Upper lobe of right lung (tissue), 1 donor: Measurements from ENCODE around the gene ATRIP. TPM values are rescaled to one million over a fixed set of nuclear protein-coding genes. Genes with fewer than 3 reads are reported as not detected.

Experiments used
- ATAC-seq: fragments of 200-7000 bp; cut with Tn5 transposase; one replicate; pipeline ENCODE4 v1.9.1; 2020; ENCODE audit warnings: mild to moderate bottlenecking, moderate library complexity
- DNase-seq: peaks from one replicate; pipeline ENCODE4 v3.0.0-alpha.2; 2020
- H3K27ac ChIP-seq: fragments of 200-600 bp; one replicate; pipeline ENCODE4 v1.8.0; 2022
- H3K27me3 ChIP-seq: fragments of 200-600 bp; one replicate; pipeline ENCODE4 v1.8.0; 2022; ENCODE audit warnings: mild to moderate bottlenecking
- H3K36me3 ChIP-seq: fragments of 200-600 bp; one replicate; pipeline ENCODE4 v1.8.0; 2022
- H3K4me1 ChIP-seq: fragments of 200-600 bp; one replicate; pipeline ENCODE4 v1.8.0; 2022
- H3K4me3 ChIP-seq: fragments of 200-600 bp; one replicate; pipeline ENCODE4 v1.8.0; 2022; ENCODE audit warnings: mild to moderate bottlenecking
- H3K9me3 ChIP-seq: fragments of 200-600 bp; one replicate; pipeline ENCODE4 v1.8.0; 2022
- intact Hi-C: fragments of 100-400 bp; cut with DNase I; formaldehyde crosslinking; loops from one replicate; pipeline ENCODE4 v1.11.0; 2022
- total RNA-seq: library from RNA; stranded (reverse); fragmentation: NEBNext Ultra II Directional; extraction: Animal tissue kit (Norgen Biotek cat#: 25700); gene quantifications from one replicate; pipeline ENCODE4 v1.2.1, GENCODE V29; 2021
- TF ChIP-seq, protein P1 (sequence below): fragments of 200-600 bp; IDR thresholded peaks from one replicate; pipeline ENCODE4 v1.8.0; 2022; ENCODE audit warnings: antibody characterized with exemption
- donor health status: DM: no; HTN: yes; CAD: no; lungs with severe emphysema.

ATRIP gene
- total RNA-seq, 1 donor from 2014 or later: 5.3 TPM

GRCh38 chr3:48431224-48432029 lies 15.1 kb upstream of the ATRIP start:
- Histone ChIP-seq H3K27me3 (no peaks in the 10 kb centered on the region), H3K4me3 (no peak overlapping the region), H3K27ac (no peak overlapping the region), H3K36me3 (peaks cover 14% of the 10 kb centered on the region), H3K9me3 (no peaks in the 10 kb centered on the region), H3K4me1 (peaks cover 41% of the 10 kb centered on the region)
- TF ChIP-seq, protein P1, sequence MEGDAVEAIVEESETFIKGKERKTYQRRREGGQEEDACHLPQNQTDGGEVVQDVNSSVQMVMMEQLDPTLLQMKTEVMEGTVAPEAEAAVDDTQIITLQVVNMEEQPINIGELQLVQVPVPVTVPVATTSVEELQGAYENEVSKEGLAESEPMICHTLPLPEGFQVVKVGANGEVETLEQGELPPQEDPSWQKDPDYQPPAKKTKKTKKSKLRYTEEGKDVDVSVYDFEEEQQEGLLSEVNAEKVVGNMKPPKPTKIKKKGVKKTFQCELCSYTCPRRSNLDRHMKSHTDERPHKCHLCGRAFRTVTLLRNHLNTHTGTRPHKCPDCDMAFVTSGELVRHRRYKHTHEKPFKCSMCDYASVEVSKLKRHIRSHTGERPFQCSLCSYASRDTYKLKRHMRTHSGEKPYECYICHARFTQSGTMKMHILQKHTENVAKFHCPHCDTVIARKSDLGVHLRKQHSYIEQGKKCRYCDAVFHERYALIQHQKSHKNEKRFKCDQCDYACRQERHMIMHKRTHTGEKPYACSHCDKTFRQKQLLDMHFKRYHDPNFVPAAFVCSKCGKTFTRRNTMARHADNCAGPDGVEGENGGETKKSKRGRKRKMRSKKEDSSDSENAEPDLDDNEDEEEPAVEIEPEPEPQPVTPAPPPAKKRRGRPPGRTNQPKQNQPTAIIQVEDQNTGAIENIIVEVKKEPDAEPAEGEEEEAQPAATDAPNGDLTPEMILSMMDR: no peak
- DNase-seq (no peak), ATAC-seq (no peak)
- intact Hi-C loops: no loop called here

- no peaks in the 10 kb centered on the region for H3K9me3 ChIP-seq
- TF ChIP-seq, protein P1: no peak
- intact Hi-C loops: no loop called here
- no peak for DNase-seq
- peaks cover 14% of the 10 kb centered on the region for H3K36me3 ChIP-seq
- no peak overlapping the region for H3K4me3 ChIP-seq
- peak overlapping the region; percentile 4 for H3K27ac ChIP-seq
- no peak for ATAC-seq
- H3K4me1 ChIP-seq: peaks cover 30% of the 10 kb centered on the region
- no peaks in the 10 kb centered on the region for H3K27me3 ChIP-seq
These were observed 13.8 kb upstream of the ATRIP start for GRCh38 chr3:48432411-48433371.

- Histone ChIP-seq H3K4me3 (peak overlapping the region; percentile 2), H3K9me3 (no peaks in the 10 kb centered on the region), H3K36me3 (peaks cover 14% of the 10 kb centered on the region), H3K27me3 (no peaks in the 10 kb centered on the region), H3K4me1 (peaks cover 21% of the 10 kb centered on the region), H3K27ac (peak overlapping the region; percentile 70)
- DNase-seq (peak; percentile 74), ATAC-seq (peak; percentile 42)
- TF ChIP-seq, protein P1: no peak
- intact Hi-C loops: no loop called here
These were observed 12.9 kb upstream of the ATRIP start for GRCh38 chr3:48433472-48434118.

GRCh38 chr3:48434591-48435222 lies 11.8 kb upstream of the ATRIP start:
- Histone ChIP-seq H3K36me3 (peaks cover 14% of the 10 kb centered on the region), H3K27me3 (no peaks in the 10 kb centered on the region), H3K9me3 (no peaks in the 10 kb centered on the region), H3K4me3 (no peak overlapping the region), H3K4me1 (peaks cover 27% of the 10 kb centered on the region), H3K27ac (peak overlapping the region; percentile 70)
- DNase-seq (peak; percentile 66), ATAC-seq (no peak)
- TF ChIP-seq, protein P1: no peak
- intact Hi-C loops: loop anchor here (5.0 kb wide), 2 partner anchors 32 to 202 kb away; no protein-coding TSS in a partner anchor

DNA sequence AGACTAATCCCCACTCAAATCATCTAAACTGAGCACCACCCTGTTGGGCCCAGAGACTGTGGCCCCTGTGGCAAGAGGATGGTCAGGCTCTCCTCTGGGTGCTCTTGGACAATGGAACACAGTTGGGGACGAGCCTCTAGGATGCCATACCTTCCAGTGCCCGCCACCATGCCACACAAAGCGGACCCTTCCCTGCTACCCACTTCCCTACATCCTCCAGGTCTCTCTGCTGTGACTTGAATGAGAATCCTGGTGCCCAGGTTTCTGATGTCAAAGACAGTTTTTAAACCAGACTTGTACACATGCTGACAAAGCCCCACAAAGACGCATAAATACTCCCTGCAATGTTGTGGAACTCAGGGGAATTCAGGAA lies 11.3 kb upstream of the ATRIP start:
- Histone ChIP-seq H3K27me3 (no peaks in the 10 kb centered on the region), H3K36me3 (peaks cover 14% of the 10 kb centered on the region), H3K4me3 (no peak overlapping the region), H3K27ac (peak overlapping the region; percentile 70), H3K4me1 (peaks cover 24% of the 10 kb centered on the region), H3K9me3 (no peaks in the 10 kb centered on the region)
- intact Hi-C loops: loop anchor here (5.0 kb wide), 2 partner anchors 33 to 203 kb away; no protein-coding TSS in a partner anchor
- DNase-seq (no peak), ATAC-seq (no peak)
- TF ChIP-seq, protein P1: no peak
